Glutamatergic neuron (in vitro differentiated cells): ENCODE measurements around the gene GAA. TPM values are rescaled to one million over a fixed set of nuclear protein-coding genes. Genes with fewer than 3 reads are reported as not detected.

Experiments used
- DNase-seq: peaks from one replicate; pipeline ENCODE4 v3.0.0; 2022
- H3K27ac Mint-ChIP-seq: one replicate; pipeline ENCODE4 v1.8.0; 2020; ENCODE audit warnings: mild to moderate bottlenecking, mixed read lengths, inconsistent platforms; ENCODE audit not compliant: unreplicated experiment
- H3K27me3 Mint-ChIP-seq: one replicate; pipeline ENCODE4 v1.8.0; 2020; ENCODE audit warnings: mild to moderate bottlenecking, moderate library complexity, mixed read lengths, inconsistent platforms; ENCODE audit not compliant: unreplicated experiment
- H3K36me3 Mint-ChIP-seq: one replicate; pipeline ENCODE4 v1.8.0; 2020; ENCODE audit warnings: mild to moderate bottlenecking, mixed read lengths, inconsistent platforms; ENCODE audit not compliant: unreplicated experiment
- H3K4me1 Mint-ChIP-seq: one replicate; pipeline ENCODE4 v1.8.0; 2020; ENCODE audit warnings: mild to moderate bottlenecking, low read depth, mixed read lengths, inconsistent platforms; ENCODE audit not compliant: unreplicated experiment
- H3K4me3 Mint-ChIP-seq: one replicate; pipeline ENCODE4 v1.8.0; 2020; ENCODE audit warnings: mild to moderate bottlenecking, mixed read lengths, inconsistent platforms; ENCODE audit not compliant: unreplicated experiment
- H3K9me3 Mint-ChIP-seq: one replicate; pipeline ENCODE4 v1.8.0; 2020; ENCODE audit warnings: mild to moderate bottlenecking, moderate library complexity, mixed read lengths, inconsistent platforms; ENCODE audit not compliant: unreplicated experiment
- total RNA-seq: library from RNA; stranded (reverse); fragmentation: NEBNext Ultra II Directional; extraction: Animal tissue kit (Norgen Biotek cat#: 25700); gene quantifications from one replicate; pipeline ENCODE4 v1.2.1, GENCODE V29; 2021; ENCODE audit not compliant: unreplicated experiment
- TF ChIP-seq, protein P1 (sequence below): fragments of 200-600 bp; sonication (generic); IDR thresholded peaks from one replicate; pipeline ENCODE4 v1.5.0; 2021; ENCODE audit not compliant: partially characterized antibody, unreplicated experiment

GAA gene
- total RNA-seq, 1 donor from 2014 or later, result 384 TPM

GRCh38 chr17:80106751-80107150 is 5.4 kb downstream of the GAA start:
- no peak for DNase-seq
- H3K9me3 Mint-ChIP-seq, result peaks cover 25% of the 10 kb centered on the region
- peaks cover 13% of the 10 kb centered on the region for H3K27me3 Mint-ChIP-seq
- peaks cover 29% of the 10 kb centered on the region for H3K4me1 Mint-ChIP-seq
- no peak overlapping the region for H3K27ac Mint-ChIP-seq
- TF ChIP-seq, protein P1, sequence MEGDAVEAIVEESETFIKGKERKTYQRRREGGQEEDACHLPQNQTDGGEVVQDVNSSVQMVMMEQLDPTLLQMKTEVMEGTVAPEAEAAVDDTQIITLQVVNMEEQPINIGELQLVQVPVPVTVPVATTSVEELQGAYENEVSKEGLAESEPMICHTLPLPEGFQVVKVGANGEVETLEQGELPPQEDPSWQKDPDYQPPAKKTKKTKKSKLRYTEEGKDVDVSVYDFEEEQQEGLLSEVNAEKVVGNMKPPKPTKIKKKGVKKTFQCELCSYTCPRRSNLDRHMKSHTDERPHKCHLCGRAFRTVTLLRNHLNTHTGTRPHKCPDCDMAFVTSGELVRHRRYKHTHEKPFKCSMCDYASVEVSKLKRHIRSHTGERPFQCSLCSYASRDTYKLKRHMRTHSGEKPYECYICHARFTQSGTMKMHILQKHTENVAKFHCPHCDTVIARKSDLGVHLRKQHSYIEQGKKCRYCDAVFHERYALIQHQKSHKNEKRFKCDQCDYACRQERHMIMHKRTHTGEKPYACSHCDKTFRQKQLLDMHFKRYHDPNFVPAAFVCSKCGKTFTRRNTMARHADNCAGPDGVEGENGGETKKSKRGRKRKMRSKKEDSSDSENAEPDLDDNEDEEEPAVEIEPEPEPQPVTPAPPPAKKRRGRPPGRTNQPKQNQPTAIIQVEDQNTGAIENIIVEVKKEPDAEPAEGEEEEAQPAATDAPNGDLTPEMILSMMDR, result no peak
- no peak overlapping the region for H3K4me3 Mint-ChIP-seq
- H3K36me3 Mint-ChIP-seq, result no peaks in the 10 kb centered on the region

DNA sequence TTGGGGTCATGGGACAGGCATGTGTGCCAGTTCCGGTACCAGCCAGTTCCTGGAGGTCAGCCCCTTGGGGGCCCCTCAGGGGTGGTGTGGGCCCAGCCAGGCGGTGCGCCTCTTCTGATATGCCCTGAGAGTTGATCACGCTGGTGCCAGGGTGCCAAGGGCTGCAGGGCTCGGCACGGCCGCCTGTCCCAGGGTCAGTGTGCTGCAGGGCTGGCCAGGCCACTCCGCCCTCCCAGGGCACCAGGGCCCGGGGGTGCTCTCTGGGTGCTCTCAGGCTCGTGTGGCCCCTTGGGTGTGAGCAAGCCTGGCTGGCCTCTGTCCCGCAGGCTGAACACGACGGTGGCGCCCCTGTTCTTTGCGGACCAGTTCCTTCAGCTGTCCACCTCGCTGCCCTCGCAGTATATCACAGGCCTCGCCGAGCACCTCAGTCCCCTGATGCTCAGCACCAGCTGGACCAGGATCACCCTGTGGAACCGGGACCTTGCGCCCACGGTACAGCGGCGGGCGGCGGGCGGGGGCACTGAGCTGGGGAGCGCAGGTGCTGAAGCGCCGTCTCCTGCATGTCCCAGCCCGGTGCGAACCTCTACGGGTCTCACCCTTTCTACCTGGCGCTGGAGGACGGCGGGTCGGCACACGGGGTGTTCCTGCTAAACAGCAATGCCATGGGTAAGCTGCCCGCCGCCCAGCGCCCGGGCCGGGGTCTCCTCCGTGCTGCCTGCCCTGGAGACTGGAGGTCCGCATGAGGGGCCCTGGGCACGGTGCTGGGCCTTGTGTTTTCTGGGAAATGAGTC is 6.0 kb downstream of the GAA start:
- H3K9me3 Mint-ChIP-seq, result peaks cover 18% of the 10 kb centered on the region
- H3K4me3 Mint-ChIP-seq, result no peak overlapping the region
- H3K36me3 Mint-ChIP-seq, result no peaks in the 10 kb centered on the region
- TF ChIP-seq, protein P1, result no peak
- no peak overlapping the region for H3K27ac Mint-ChIP-seq
- peaks cover 26% of the 10 kb centered on the region for H3K4me1 Mint-ChIP-seq
- peaks cover 8% of the 10 kb centered on the region for H3K27me3 Mint-ChIP-seq
- DNase-seq, result no peak

DNA sequence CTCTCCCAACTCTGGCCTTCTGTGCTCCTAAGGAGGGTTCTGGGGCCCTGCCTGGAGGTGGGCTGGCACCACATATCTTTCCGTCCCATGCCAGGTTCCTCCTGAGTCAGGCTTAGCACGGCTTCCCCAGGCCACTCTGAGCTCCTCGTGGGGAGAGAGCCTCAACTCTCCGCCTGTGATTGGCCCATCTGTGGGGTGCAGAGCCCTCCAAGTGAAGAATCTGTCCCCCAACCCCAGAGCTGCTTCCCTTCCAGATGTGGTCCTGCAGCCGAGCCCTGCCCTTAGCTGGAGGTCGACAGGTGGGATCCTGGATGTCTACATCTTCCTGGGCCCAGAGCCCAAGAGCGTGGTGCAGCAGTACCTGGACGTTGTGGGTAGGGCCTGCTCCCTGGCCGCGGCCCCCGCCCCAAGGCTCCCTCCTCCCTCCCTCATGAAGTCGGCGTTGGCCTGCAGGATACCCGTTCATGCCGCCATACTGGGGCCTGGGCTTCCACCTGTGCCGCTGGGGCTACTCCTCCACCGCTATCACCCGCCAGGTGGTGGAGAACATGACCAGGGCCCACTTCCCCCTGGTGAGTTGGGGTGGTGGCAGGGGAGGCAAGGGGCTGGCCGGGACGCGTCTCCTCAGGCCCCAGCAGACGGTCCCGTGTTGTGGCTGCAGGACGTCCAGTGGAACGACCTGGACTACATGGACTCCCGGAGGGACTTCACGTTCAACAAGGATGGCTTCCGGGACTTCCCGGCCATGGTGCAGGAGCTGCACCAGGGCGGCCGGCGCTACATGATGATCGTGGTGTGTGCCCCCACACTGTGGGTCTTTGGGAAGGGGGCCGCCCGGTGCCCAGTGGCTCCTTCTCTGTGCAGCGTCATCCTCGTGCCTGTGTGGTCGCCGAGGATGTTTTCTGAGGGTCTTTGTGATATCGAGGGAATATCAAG is 6.9 kb downstream of the GAA start:
- H3K27me3 Mint-ChIP-seq, result peaks cover 5% of the 10 kb centered on the region
- no peak for DNase-seq
- no peak overlapping the region for H3K4me3 Mint-ChIP-seq
- no peak overlapping the region for H3K27ac Mint-ChIP-seq
- peaks cover 14% of the 10 kb centered on the region for H3K9me3 Mint-ChIP-seq
- TF ChIP-seq, protein P1, result no peak
- peaks cover 18% of the 10 kb centered on the region for H3K4me1 Mint-ChIP-seq
- H3K36me3 Mint-ChIP-seq, result no peaks in the 10 kb centered on the region

DNA sequence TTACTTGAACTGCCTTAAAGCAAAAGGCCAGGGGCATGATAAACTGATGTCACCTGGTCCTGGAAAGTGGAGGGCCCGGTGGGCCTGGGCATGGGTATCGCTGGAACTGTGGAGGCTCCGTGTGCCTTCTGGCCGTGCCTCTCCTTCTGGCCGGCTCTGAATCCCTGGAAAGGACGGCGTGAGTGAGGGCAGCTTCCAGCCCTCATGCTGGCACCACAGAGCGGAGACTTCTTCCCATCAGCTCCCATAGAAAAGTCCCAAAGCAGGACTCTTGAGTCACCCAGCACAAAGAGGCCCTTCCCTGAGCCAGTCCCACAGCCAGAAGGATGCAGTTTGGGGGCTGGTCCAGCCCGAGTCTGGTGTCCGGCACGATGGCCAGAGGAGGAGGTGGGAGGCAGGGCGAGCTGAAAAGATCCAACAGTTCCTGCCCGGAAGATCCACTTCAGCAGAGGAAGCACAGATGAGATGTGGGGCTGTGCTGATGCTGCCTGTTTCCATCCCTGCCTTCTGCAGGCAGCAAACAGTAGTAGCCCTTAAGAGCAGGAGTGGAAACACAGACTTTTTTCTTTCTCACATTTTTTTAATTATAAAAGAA is 7.8 kb downstream of the GAA start:
- no peak overlapping the region for H3K27ac Mint-ChIP-seq
- H3K4me1 Mint-ChIP-seq, result peaks cover 12% of the 10 kb centered on the region
- peaks cover 1% of the 10 kb centered on the region for H3K27me3 Mint-ChIP-seq
- no peak overlapping the region for H3K4me3 Mint-ChIP-seq
- no peak for DNase-seq
- H3K36me3 Mint-ChIP-seq, result peaks cover 2% of the 10 kb centered on the region
- TF ChIP-seq, protein P1, result no peak
- H3K9me3 Mint-ChIP-seq, result peaks cover 14% of the 10 kb centered on the region
